Calu3 (cell line): Measurements from ENCODE around the gene HSBP1L1. TPM values are rescaled to one million over a fixed set of nuclear protein-coding genes. Genes with fewer than 3 reads are reported as not detected.

Source experiments
- BruUV-seq: library from RNA; stranded (reverse); fragments of 400-500 nt; replicated peaks from 2 replicates; lab custom pipeline; 2021; lab: Mats Ljungman, UMichigan
- CTCF ChIA-PET: fragments of 300-600 bp; sonication (Branson Sonifier 250); formaldehyde crosslinking; loops from one replicate; lab custom pipeline; 2022; ENCODE audit warnings: antibody characterized with exemption; lab: Charles Lee
- DNase-seq: peaks from one replicate; pipeline ENCODE4 v3.0.0; 2022
- H3K27ac Mint-ChIP-seq: one replicate; pipeline ENCODE4 v1.8.0; 2022; ENCODE audit warnings: mixed read lengths; ENCODE audit not compliant: unreplicated experiment
- H3K27me3 Mint-ChIP-seq: one replicate; pipeline ENCODE4 v1.8.0; 2022; ENCODE audit warnings: mixed read lengths; ENCODE audit not compliant: unreplicated experiment
- H3K36me3 Mint-ChIP-seq: one replicate; pipeline ENCODE4 v1.8.0; 2022; ENCODE audit warnings: mild to moderate bottlenecking, moderate library complexity, mixed read lengths; ENCODE audit not compliant: insufficient read depth, unreplicated experiment
- H3K4me1 Mint-ChIP-seq: one replicate; pipeline ENCODE4 v1.8.0; 2022; ENCODE audit warnings: mild to moderate bottlenecking, low read depth, mixed read lengths; ENCODE audit not compliant: unreplicated experiment
- H3K4me3 Mint-ChIP-seq: one replicate; pipeline ENCODE4 v1.8.0; 2022; ENCODE audit warnings: mild to moderate bottlenecking, low read depth, moderate library complexity, mixed read lengths; ENCODE audit not compliant: unreplicated experiment
- H3K9me3 Mint-ChIP-seq: one replicate; pipeline ENCODE4 v1.8.0; 2022; ENCODE audit warnings: low read depth, mixed read lengths; ENCODE audit not compliant: unreplicated experiment
- intact Hi-C: fragments of 100-400 bp; cut with micrococcal nuclease; formaldehyde crosslinking; loops from one replicate; pipeline ENCODE4 v1.10.0; 2022; ENCODE audit not compliant: unreplicated experiment
- total RNA-seq: library from RNA; stranded (reverse); gene quantifications from 2 replicates; pipeline ENCODE4 v1.2.3, GENCODE V29; 2022
- TF ChIP-seq, protein P1 (sequence below): fragments of 200-600 bp; IDR thresholded peaks from one replicate; pipeline ENCODE4 v1.8.0; 2022; ENCODE audit warnings: antibody characterized with exemption; ENCODE audit not compliant: unreplicated experiment

Gene HSBP1L1
- total RNA-seq, 1 experiment from 2014 or later: 18.8 TPM

DNA sequence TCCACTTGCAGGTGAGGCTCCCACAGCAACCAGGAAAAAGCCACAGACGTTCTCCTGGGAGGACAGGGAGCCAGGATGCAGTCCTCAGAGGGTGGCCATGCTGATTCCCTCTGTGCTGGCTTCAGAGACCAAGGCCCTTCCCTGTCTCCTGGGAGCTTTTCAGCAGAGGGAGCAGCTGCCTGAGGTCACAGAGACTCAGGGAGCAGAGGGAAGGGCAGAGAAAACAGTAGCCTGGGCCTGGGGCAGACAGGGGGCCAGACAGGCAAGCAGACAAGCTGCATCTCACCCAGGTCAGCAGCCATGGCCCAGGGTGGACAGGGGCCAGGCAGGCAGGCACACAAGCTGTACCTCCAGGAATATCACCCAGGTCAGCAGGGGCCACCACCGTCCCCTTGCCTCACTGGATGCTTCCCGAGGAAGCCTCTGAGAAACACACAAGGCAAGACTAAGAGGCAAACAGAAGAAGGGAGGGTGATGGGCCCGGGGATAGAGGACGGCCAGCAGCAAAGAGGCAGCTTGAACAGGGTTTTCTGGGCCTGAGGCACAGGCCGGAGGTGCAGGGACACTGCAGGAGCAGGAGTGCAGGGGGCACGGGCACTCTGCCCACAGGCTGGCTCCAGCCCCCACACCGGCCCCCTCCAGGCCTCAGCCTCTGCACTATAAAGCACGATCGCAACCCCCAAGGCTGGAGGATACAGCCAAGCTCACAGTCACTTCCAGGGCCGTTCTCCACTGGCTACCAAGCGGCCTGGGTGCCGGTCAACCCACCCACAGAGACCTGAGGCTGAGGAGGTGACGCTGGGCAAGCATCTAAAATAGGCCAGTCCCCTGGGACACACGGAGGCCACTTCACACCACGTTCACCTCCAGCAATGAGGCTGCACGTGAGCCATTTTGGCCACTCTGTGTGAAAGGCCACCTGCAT lies 19.1 kb upstream of the HSBP1L1 start:
- no peak overlapping the region for H3K27ac Mint-ChIP-seq
- no peak for DNase-seq
- CTCF ChIA-PET: no interaction called here
- intact Hi-C loops: no loop called here
- H3K9me3 Mint-ChIP-seq: no peaks in the 10 kb centered on the region
- H3K36me3 Mint-ChIP-seq: peaks cover 12% of the 10 kb centered on the region
- no peak overlapping the region for H3K4me3 Mint-ChIP-seq
- TF ChIP-seq, protein P1, sequence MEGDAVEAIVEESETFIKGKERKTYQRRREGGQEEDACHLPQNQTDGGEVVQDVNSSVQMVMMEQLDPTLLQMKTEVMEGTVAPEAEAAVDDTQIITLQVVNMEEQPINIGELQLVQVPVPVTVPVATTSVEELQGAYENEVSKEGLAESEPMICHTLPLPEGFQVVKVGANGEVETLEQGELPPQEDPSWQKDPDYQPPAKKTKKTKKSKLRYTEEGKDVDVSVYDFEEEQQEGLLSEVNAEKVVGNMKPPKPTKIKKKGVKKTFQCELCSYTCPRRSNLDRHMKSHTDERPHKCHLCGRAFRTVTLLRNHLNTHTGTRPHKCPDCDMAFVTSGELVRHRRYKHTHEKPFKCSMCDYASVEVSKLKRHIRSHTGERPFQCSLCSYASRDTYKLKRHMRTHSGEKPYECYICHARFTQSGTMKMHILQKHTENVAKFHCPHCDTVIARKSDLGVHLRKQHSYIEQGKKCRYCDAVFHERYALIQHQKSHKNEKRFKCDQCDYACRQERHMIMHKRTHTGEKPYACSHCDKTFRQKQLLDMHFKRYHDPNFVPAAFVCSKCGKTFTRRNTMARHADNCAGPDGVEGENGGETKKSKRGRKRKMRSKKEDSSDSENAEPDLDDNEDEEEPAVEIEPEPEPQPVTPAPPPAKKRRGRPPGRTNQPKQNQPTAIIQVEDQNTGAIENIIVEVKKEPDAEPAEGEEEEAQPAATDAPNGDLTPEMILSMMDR: no peak
- H3K4me1 Mint-ChIP-seq: no peaks in the 10 kb centered on the region
- no peaks in the 10 kb centered on the region for H3K27me3 Mint-ChIP-seq
- BruUV-seq: no TSS peak

DNA sequence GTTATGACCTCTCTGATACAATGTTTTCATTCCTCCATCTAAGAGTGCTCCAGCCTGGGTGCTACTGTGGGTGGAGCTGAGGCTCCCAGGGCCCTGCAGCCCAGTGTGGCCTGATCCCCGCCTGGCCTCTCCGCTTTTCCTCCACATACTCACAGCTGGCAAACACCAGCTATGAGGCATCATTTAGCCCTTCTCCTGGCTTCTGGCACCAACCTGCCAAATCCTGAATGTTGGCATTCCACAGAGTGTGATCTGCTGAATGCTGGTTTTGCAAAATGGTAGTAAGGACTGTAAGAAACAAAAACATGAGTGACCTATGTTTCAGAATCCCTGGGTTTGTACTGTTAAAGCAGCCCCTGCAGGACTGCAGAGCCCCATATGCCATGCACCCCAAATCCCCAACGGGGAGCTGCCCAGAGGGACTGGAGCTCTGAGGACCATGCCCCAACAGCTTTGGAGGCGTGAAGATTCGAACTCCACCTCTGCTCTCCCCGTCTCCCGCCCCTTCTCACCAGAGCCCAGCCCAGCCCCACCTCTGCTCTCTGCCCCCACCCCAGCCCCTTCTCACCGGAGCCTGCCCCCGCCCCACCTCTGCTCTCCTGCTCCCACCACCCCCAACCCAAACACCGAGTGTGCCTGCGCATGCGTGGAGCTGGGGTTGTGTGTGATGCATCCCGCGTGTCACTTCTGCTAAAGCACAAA lies 17.2 kb upstream of the HSBP1L1 start:
- H3K36me3 Mint-ChIP-seq: peaks cover 16% of the 10 kb centered on the region

DNA sequence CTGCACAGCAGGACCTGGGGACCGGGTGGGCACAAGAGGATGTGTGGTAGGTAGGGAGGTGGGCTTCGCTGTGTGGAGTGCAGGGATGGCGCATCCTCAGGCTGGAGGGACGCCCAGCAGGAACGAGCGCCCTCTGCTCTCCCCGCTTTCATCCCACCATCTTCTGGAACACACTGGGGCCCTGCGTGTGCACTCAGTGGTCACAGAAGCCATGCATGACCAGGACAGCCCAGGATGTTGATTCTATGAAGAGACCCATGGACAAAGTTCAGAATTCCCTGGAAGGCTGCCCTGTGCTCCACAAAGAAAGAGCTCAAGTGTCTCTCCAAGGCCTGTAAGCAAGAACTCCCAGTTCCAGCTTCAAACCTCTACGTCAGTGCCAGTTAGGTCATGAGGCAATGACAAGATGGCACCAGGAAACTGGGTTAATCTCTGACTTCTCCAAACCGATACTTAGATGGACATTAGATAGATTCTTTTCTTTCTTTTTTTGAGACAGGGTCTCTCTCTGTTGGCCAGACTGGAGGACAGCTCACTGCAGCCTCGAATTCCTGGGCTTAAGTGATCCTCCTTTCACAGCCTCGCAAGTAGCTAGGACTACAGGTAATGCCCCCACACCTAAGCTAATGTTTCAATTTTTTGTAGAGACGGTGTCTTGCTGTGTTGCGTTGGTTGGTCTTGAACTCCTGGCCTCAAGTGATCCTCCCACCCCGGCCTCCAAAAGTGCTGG lies 16.4 kb upstream of the HSBP1L1 start:
- no TSS peak for BruUV-seq
- no peak overlapping the region for H3K27ac Mint-ChIP-seq
- H3K9me3 Mint-ChIP-seq: no peaks in the 10 kb centered on the region
- no peak for DNase-seq
- CTCF ChIA-PET: interaction anchor here (0.6 kb wide), 1 partner anchor 1108 kb away, joined by 3 read pairs; no protein-coding TSS in a partner anchor
- H3K4me3 Mint-ChIP-seq: no peak overlapping the region
- peaks cover 16% of the 10 kb centered on the region for H3K36me3 Mint-ChIP-seq
- intact Hi-C loops: no loop called here
- H3K4me1 Mint-ChIP-seq: no peaks in the 10 kb centered on the region
- TF ChIP-seq, protein P1: no peak
- no peaks in the 10 kb centered on the region for H3K27me3 Mint-ChIP-seq

More for the DNA sequence above, 17.2 kb upstream of the HSBP1L1 start:
- CTCF ChIA-PET: no interaction called here
- Mint-ChIP-seq H3K27ac (no peak overlapping the region), H3K9me3 (no peaks in the 10 kb centered on the region), H3K27me3 (no peaks in the 10 kb centered on the region), H3K4me3 (no peak overlapping the region), H3K4me1 (no peaks in the 10 kb centered on the region)
- no TSS peak for BruUV-seq
- no peak for DNase-seq
- TF ChIP-seq, protein P1: no peak
- intact Hi-C loops: no loop called here

DNA sequence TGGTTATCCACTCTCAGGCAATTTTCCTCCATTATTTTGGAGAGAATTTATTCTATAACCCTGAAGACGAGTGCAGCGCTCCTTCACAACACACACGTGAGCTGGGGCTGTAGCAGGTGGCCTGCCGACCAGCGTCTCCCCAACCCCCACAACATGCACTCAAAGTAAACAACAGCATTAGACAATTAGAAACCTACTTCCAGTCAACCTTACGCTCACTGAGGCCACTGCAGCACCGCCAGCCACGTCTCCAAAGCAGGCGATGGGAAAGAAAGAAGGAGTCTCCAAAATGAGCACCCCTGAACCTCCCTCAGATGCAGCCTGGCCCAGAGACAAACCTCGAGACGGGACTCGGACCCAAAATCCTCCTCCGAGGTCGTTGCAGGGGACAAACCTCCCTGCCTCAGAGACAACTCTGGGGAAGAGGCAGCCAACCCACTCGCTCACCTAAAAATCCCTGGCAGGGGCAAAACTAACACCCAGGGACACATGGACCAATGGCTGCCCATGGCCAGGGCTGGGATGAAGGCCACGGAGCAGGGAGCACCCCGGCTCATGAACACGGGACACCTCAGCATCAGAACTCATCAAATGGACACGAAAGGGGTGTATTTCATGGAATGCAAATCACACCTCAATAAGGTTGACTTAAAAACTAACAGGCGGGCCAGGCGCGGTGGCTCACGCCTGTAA lies 15.6 kb upstream of the HSBP1L1 start:
- H3K27ac Mint-ChIP-seq: no peak overlapping the region

More for the DNA sequence above, 15.6 kb upstream of the HSBP1L1 start:
- TF ChIP-seq, protein P1: no peak
- Mint-ChIP-seq H3K36me3 (peaks cover 16% of the 10 kb centered on the region), H3K4me3 (no peak overlapping the region), H3K9me3 (no peaks in the 10 kb centered on the region), H3K4me1 (no peaks in the 10 kb centered on the region), H3K27me3 (no peaks in the 10 kb centered on the region)
- no TSS peak for BruUV-seq
- CTCF ChIA-PET: no interaction called here
- DNase-seq: no peak
- intact Hi-C loops: no loop called here
